Adrenal gland (tissue), 12 donors: Measurements from ENCODE around the gene ADCY4. TPM values are rescaled to one million over a fixed set of nuclear protein-coding genes. Genes with fewer than 3 reads are reported as not detected.
"Not testable (repeated sequence)": the region's sequence is repeated elsewhere in the genome, so short reads cannot be mapped to it uniquely, and the experiment has no call there.

ENCODE experiments used
- DNase-seq, 7 donors: peaks; one replicate each; pipeline ENCODE4 v3.0.0-alpha.2; 2019 to 2020
- H3K27ac ChIP-seq, 5 donors: fragments of 200-600 bp; sonication (generic) in 4 of 5; 1 replicate in 3 of 5; 2 replicates in 2 of 5; pipeline versions ENCODE4 v1.5.1 to v1.8.0; 2016 to 2020; ENCODE audit warnings: mild to moderate bottlenecking in 1 of 5
- H3K27me3 ChIP-seq: fragments of 200-600 bp; 2 replicates; pipeline ENCODE4 v1.8.0; 2021
- H3K36me3 ChIP-seq, 2 donors: fragments of 200-600 bp; replicated peaks in 1 of 2; 1 replicate in 1 of 2; 2 replicates in 1 of 2; pipeline versions ENCODE4 v1.5.1 to v1.8.0; 2018 to 2022
- H3K4me1 ChIP-seq, 2 donors: fragments of 200-600 bp; replicated peaks in 1 of 2; 1 replicate in 1 of 2; 2 replicates in 1 of 2; pipeline versions ENCODE4 v1.5.1 to v1.8.0; 2018 to 2021
- H3K4me3 ChIP-seq, 4 donors: fragments of 200-600 bp; sonication (generic) in 3 of 4; one replicate each; pipeline ENCODE4 v1.5.1; 2016 to 2018
- H3K9me3 ChIP-seq, 3 donors: fragments of 200-600 bp; sonication (generic) in 1 of 3; replicated peaks in 1 of 3; 1 replicate in 2 of 3; 2 replicates in 1 of 3; pipeline versions ENCODE4 v1.5.1 to v1.8.0; 2016 to 2021
- CTCF ChIP-seq, 6 experiments: fragments of 450-650 bp in 4 of 6; fragments of 200-600 bp in 2 of 6; sonication (generic) in 1 of 6; IDR thresholded peaks; 1 replicate in 5 of 6; 2 replicates in 1 of 6; pipeline versions ENCODE4 v1.5.1 to v1.8.0; 2016 to 2021; ENCODE audit warnings: antibody characterized with exemption in 6 of 6, mild to moderate bottlenecking in 2 of 6, moderate library complexity in 1 of 6
- POLR2A ChIP-seq, 2 donors: fragments of 450-650 bp; IDR thresholded peaks; one replicate each; pipeline ENCODE4 v1.6.1; 2017; ENCODE audit warnings: antibody characterized with exemption in 2 of 2, mild to moderate bottlenecking in 2 of 2, moderate library complexity in 1 of 2
- WGBS, 4 donors: extraction: QIAGEN DNeasy Blood & Tissue Kit in 2 of 4; methylation state at CpG; one replicate each; pipeline versions ENCODE4 v1.1.5 to v1.1.7; 2013 to 2017; 5-methylcytosine and 5-hydroxymethylcytosine counted together
- intact Hi-C, 2 donors: fragments of 100-400 bp; cut with DNase I; formaldehyde crosslinking; loops; one replicate each; pipeline versions ENCODE4 v1.14.1 to v1.15.0; 2022 to 2023
- polyA plus RNA-seq, 3 donors: library from polyadenylated mRNA; stranded (reverse); fragments of 200-250 nt in 2 of 3; fragments of 350-450 nt in 1 of 3; fragmentation: Illumina TruSeq in 1 of 3; extraction: RNeasy Lipid Tissue Mini Kit (QIAGEN cat#74804) in 1 of 3; gene quantifications; one replicate each; pipeline ENCODE4 v1.2.3, GENCODE V29; 2013 to 2014
- total RNA-seq, 9 donors: library from RNA; depleted of rRNA in 4 of 9; stranded (reverse); fragments of >200 nt in 4 of 9; fragments of 120-200 nt in 1 of 9; fragmentation: NEBNext Ultra II Directional in 1 of 9; extraction: Animal tissue kit (Norgen Biotek cat#: 25700) in 1 of 9; gene quantifications; one replicate each; pipeline versions ENCODE4 v1.1.0 to v1.2.4, GENCODE V29; 2013 to 2023
- donor health status: healthy with polysubstance abuse.
- donor health status: Bipolar disorder and iron deficiency.
- donor health status: DM: yes; HTN: yes; CAD: no.
- donor health status: DM: no; HTN: no; CAD: no.
- donor health status: DM: no; HTN: no; CAD: no.
- donor health status: DM: yes; HTN: yes; CAD: no.

The ADCY4 gene
- total and polyA plus RNA-seq, 12 donors = 3.9 to 70.1 (median 13.1) TPM

DNA sequence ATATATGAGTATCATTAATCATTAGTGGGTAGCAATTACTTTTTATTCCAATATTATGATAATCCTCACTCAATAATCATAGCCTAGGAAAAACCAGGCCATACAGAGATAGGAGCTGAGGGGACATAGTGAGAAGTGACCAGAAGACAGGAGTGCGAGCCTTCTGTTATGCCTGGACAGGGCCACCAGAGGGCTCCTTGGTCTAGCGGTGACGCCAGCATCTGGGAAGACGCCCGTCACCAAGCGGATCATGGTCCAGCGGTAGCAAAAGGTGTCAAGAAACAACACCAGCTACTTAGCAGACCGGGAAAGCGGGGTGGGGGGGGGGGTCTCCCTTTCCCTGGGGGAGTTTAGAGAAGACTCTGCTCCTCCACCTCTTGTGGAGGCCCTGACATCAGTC, 7.0 kb downstream of the ADCY4 start:
- H3K4me3 ChIP-seq, H3K27me3 ChIP-seq, H3K4me1 ChIP-seq, intact Hi-C loops, H3K36me3 ChIP-seq, H3K9me3 ChIP-seq: not testable (repeated sequence)
- H3K27ac ChIP-seq = peak overlapping the region in 1 of 5 donors; percentile 8
- DNase-seq = peak; percentile 59 to 91 (median 76)
- peak; percentile 35 to 82 (median 66) for TF ChIP-seq CTCF (IDR thresholded peaks at IDR 0.05)
- WGBS, 4 donors = 0 to 4% (median 1%) methylated on average over 7 to 9 of the region's 9 CpGs

DNA sequence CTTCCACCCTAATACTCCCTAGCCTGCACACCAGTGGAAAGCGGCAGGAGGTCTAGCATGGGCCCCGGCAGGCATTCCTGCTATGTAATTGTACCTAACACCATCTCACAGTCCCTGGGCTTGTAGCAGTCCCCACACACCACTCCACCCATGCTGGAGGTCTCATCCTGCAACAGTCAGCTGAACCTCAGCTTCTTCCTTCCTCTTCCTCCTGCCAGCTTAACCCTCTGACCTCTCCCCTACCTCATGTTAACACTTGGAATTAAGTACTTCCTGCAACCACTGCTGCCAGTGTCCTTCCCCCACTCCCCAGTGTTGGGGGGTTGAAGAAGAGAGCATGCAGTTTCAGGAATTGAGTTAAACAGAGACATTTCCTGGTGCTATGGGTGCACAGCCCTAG, 7.6 kb downstream of the ADCY4 start:
- Histone ChIP-seq H3K4me3 (no peak overlapping the region), H3K9me3 (no peaks in the 10 kb centered on the region), H3K27ac (no peak overlapping the region), H3K27me3 (no peaks in the 10 kb centered on the region), H3K36me3 (no peaks in the 10 kb centered on the region), H3K4me1 (peaks cover 0 to under 1% of the 10 kb centered on the region in 2 donors)
- intact Hi-C loops = no loop called here
- no peak for DNase-seq
- 74 to 100% (median 88%) methylated on average over 1 to 2 of the region's 2 CpGs for WGBS, 4 donors
- TF ChIP-seq POLR2A (IDR thresholded peaks at IDR 0.05) (no peak), CTCF (IDR thresholded peaks at IDR 0.05) (no peak)

DNA sequence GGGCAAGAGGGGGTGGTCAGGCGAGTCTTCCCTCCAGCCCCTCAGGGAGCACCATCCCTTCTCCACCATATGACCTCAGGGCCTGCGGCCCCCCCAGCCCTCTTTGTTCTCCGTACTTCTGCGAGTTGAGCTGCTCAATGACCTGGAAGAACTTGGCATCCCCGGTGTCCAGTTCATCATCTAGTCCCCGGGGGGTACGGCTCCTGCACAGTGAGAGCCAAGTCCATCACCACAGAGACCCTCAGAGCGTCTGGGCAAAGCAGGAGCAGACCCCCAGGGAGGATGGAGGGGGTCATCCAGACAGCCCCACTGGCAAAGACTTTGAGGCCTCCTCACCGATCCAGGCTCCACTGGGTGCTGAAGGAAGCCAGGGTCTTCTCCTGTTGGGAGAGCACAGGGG, 8.9 kb downstream of the ADCY4 start:
- intact Hi-C loops = no loop called here
- Histone ChIP-seq H3K36me3 (no peaks in the 10 kb centered on the region), H3K27me3 (no peaks in the 10 kb centered on the region), H3K9me3 (no peaks in the 10 kb centered on the region), H3K4me1 (no peaks in the 10 kb centered on the region), H3K4me3 (no peak overlapping the region), H3K27ac (no peak overlapping the region)
- TF ChIP-seq POLR2A (IDR thresholded peaks at IDR 0.05) = no peak
- no peak for TF ChIP-seq CTCF (IDR thresholded peaks at IDR 0.05)
- 75 to 82% (median 80%) methylated on average over 9 of the region's 9 CpGs for WGBS, 4 donors
- no peak for DNase-seq

GRCh38 chr14:24325041-24325530, 9.8 kb downstream of the ADCY4 start:
- H3K27me3 ChIP-seq = no peaks in the 10 kb centered on the region
- intact Hi-C loops = no loop called here
- H3K36me3 ChIP-seq = no peaks in the 10 kb centered on the region
- TF ChIP-seq POLR2A (IDR thresholded peaks at IDR 0.05) (no peak), CTCF (IDR thresholded peaks at IDR 0.05) (no peak)
- H3K4me3 ChIP-seq = no peak overlapping the region
- no peaks in the 10 kb centered on the region for H3K4me1 ChIP-seq
- no peak for DNase-seq
- no peaks in the 10 kb centered on the region for H3K9me3 ChIP-seq
- WGBS, 4 donors = 66 to 85% (median 80%) methylated on average over 5 of the region's 5 CpGs
- H3K27ac ChIP-seq = no peak overlapping the region
